GM21576 (cell line): ENCODE measurements around the gene PTPRA.
A peak's percentile ranks its signal among the peaks of the same experiment; 100 is the strongest.

ENCODE experiments used
- ATAC-seq: cut with Tn5 transposase; IDR thresholded peaks from one replicate; pipeline ENCODE4 v1.9.1; 2021; ENCODE audit warnings: mild to moderate bottlenecking, moderate library complexity; ENCODE audit not compliant: unreplicated experiment

Gene PTPRA

GRCh38 chr20:2851086-2851485 lies 22.2 kb upstream of the PTPRA start:
- ATAC-seq, result no peak

GRCh38 chr20:2858591-2858990 lies 14.7 kb upstream of the PTPRA start:
- ATAC-seq, result no peak

GRCh38 chr20:2859330-2860121 lies 13.8 kb upstream of the PTPRA start:
- no peak for ATAC-seq

GRCh38 chr20:2864626-2865025 lies 8.7 kb upstream of the PTPRA start:
- ATAC-seq, result no peak

- ATAC-seq, result no peak
Measured at GRCh38 chr20:2865101-2865500, 8.2 kb upstream of the PTPRA start.

GRCh38 chr20:2865630-2866029 lies 7.7 kb upstream of the PTPRA start:
- ATAC-seq, result no peak

GRCh38 chr20:2866236-2866635 lies 7.0 kb upstream of the PTPRA start:
- no peak for ATAC-seq

GRCh38 chr20:2867081-2867864 lies 6.0 kb upstream of the PTPRA start:
- no peak for ATAC-seq

- no peak for ATAC-seq
Measured at GRCh38 chr20:2869381-2869780, 3.9 kb upstream of the PTPRA start.

- no peak for ATAC-seq
Measured at GRCh38 chr20:2871111-2871465, 2.2 kb upstream of the PTPRA start.

- no peak for ATAC-seq
Measured at GRCh38 chr20:2871661-2872458, 1.4 kb upstream of the PTPRA start.

- no peak for ATAC-seq
Measured at GRCh38 chr20:2872459-2873009, 747 bp upstream of the PTPRA start.

- peak; percentile 37 for ATAC-seq
Measured at GRCh38 chr20:2873747-2874041, 413 bp downstream of the PTPRA start.

GRCh38 chr20:2874456-2874855 lies 1.2 kb downstream of the PTPRA start:
- ATAC-seq, result no peak

- no peak for ATAC-seq
Measured at GRCh38 chr20:2875690-2876203, 2.5 kb downstream of the PTPRA start.

- no peak for ATAC-seq
Measured at GRCh38 chr20:2878515-2878914, 5.2 kb downstream of the PTPRA start.

- no peak for ATAC-seq
Measured at GRCh38 chr20:2879146-2879545, 5.9 kb downstream of the PTPRA start.

- ATAC-seq, result no peak
Measured at GRCh38 chr20:2880650-2881049, 7.4 kb downstream of the PTPRA start.

GRCh38 chr20:2883726-2884637 lies 10.7 kb downstream of the PTPRA start:
- ATAC-seq, result no peak

GRCh38 chr20:2887715-2888114 lies 14.4 kb downstream of the PTPRA start:
- no peak for ATAC-seq
